OCI-LY3 (cell line): ENCODE measurements around the gene PBX3.

Experiments
- EZH2phosphoT487 ChIP-seq: fragments of 200-600 bp; shearing (Covaris generic); IDR thresholded peaks from 2 replicates; pipeline ENCODE4 v1.6.1; 2018; ENCODE audit warnings: antibody characterized with exemption, mixed run types, low read depth
- TF ChIP-seq, protein P1 (sequence below): fragments of 200-600, 300-600 bp; sonication (generic); IDR thresholded peaks from 2 replicates; pipeline ENCODE4 v1.5.1; 2014; ENCODE audit warnings: antibody characterized with exemption, low read length, low read depth

- TF ChIP-seq EZH2phosphoT487 = no peak
- TF ChIP-seq, protein P1, sequence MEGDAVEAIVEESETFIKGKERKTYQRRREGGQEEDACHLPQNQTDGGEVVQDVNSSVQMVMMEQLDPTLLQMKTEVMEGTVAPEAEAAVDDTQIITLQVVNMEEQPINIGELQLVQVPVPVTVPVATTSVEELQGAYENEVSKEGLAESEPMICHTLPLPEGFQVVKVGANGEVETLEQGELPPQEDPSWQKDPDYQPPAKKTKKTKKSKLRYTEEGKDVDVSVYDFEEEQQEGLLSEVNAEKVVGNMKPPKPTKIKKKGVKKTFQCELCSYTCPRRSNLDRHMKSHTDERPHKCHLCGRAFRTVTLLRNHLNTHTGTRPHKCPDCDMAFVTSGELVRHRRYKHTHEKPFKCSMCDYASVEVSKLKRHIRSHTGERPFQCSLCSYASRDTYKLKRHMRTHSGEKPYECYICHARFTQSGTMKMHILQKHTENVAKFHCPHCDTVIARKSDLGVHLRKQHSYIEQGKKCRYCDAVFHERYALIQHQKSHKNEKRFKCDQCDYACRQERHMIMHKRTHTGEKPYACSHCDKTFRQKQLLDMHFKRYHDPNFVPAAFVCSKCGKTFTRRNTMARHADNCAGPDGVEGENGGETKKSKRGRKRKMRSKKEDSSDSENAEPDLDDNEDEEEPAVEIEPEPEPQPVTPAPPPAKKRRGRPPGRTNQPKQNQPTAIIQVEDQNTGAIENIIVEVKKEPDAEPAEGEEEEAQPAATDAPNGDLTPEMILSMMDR = no peak
Observed at GRCh38 chr9:125977223-125977622, 230.1 kb downstream of the PBX3 start.
